HepG2 (cell line): ENCODE results near the gene ALDOA. TPM values are rescaled to one million over a fixed set of nuclear protein-coding genes. Genes with fewer than 3 reads are reported as not detected.

ENCODE experiments used
- AKAP8 ChIP-seq: sonication (generic); formaldehyde crosslinking; IDR thresholded peaks from 2 replicates; pipeline ENCODE4 v1.5.1; 2020; ENCODE audit warnings: mild to moderate bottlenecking, missing genetic modification reagents
- CBX1 ChIP-seq: IDR thresholded peaks from one replicate; pipeline ENCODE4 v1.6.1; 2016; ENCODE audit warnings: antibody characterized with exemption, low read depth
- CC2D1A ChIP-seq: sonication (generic); formaldehyde crosslinking; IDR thresholded peaks from 2 replicates; pipeline ENCODE4 v1.8.1; 2023; ENCODE audit warnings: mild to moderate bottlenecking, missing genetic modification reagents
- HHEX ChIP-seq: IDR thresholded peaks from 2 replicates; pipeline ENCODE4 v1.6.1; 2016; ENCODE audit warnings: control low read depth
- NFIB ChIP-seq: sonication (generic); formaldehyde crosslinking; IDR thresholded peaks from 2 replicates; pipeline ENCODE4 v1.9.0; 2021; ENCODE audit warnings: missing genetic modification reagents, mild to moderate bottlenecking, borderline replicate concordance
- PTBP1 ChIP-seq: fragments of 200-400 bp; formaldehyde crosslinking; IDR thresholded peaks from 2 replicates; pipeline ENCODE4 v1.6.1; 2018; ENCODE audit warnings: low read length, low read depth; ENCODE audit not compliant: poor library complexity, severe bottlenecking
- RFXAP ChIP-seq: sonication (generic); formaldehyde crosslinking; IDR thresholded peaks from 2 replicates; pipeline ENCODE4 v1.4.0; 2020; ENCODE audit warnings: missing genetic modification reagents, borderline replicate concordance
- SIX4 ChIP-seq: sonication (generic); formaldehyde crosslinking; IDR thresholded peaks from 2 replicates; pipeline ENCODE4 v1.4.0; 2020; ENCODE audit warnings: missing genetic modification reagents
- SKI ChIP-seq: fragments of 450-650 bp; IDR thresholded peaks from one replicate; pipeline ENCODE4 v1.6.1; 2018; ENCODE audit warnings: mild to moderate bottlenecking; ENCODE audit not compliant: partially characterized antibody
- SSRP1 ChIP-seq: IDR thresholded peaks from 2 replicates; pipeline ENCODE4 v1.6.1; 2016; ENCODE audit warnings: control low read depth
- ZFY ChIP-seq: sonication (generic); formaldehyde crosslinking; IDR thresholded peaks from 2 replicates; pipeline ENCODE4 v1.4.0; 2020; ENCODE audit warnings: missing genetic modification reagents
- ZNF44 ChIP-seq: sonication (generic); formaldehyde crosslinking; IDR thresholded peaks from 2 replicates; pipeline ENCODE4 v1.5.1; 2020; ENCODE audit warnings: mild to moderate bottlenecking, missing genetic modification reagents
- ZNF83 ChIP-seq: sonication (generic); formaldehyde crosslinking; IDR thresholded peaks from 2 replicates; pipeline ENCODE4 v1.4.0; 2020; ENCODE audit warnings: missing genetic modification reagents, mild to moderate bottlenecking, borderline replicate concordance
- polyA plus RNA-seq, 8 experiments: library from polyadenylated mRNA; depleted of rRNA in 3 of 8; stranded (reverse) in 7 of 8; unstranded in 1 of 8; fragments of >200 nt; fragmentation: Illumina TruSeq in 4 of 8; extraction: Trizol in 4 of 8; gene quantifications; 2 replicates each; pipeline versions ENCODE4 v1.2.1 to v1.2.3, GENCODE V29; 2011 to 2016; ENCODE audit warnings: low read depth in 4 of 8, missing spikeins in 1 of 8, mixed read lengths in 1 of 8; ENCODE audit not compliant: insufficient read depth in 1 of 8
- total RNA-seq, 5 experiments: library from RNA; depleted of rRNA; stranded (reverse); fragments of >200 nt; fragmentation: Illumina TruSeq; extraction: Trizol; gene quantifications; 2 replicates each; pipeline ENCODE4 v1.2.3, GENCODE V29; 2016; ENCODE audit warnings: low read depth in 1 of 5
- TF ChIP-seq, protein P1 (sequence below): sonication (generic); formaldehyde crosslinking; IDR thresholded peaks from 2 replicates; pipeline ENCODE4 v1.8.1; 2023; ENCODE audit warnings: mild to moderate bottlenecking, missing genetic modification reagents, borderline replicate concordance
- TF ChIP-seq, protein P2 (sequence below): IDR thresholded peaks from 2 replicates; pipeline ENCODE4 v1.4.0; 2020; ENCODE audit warnings: mild to moderate bottlenecking, missing genetic modification reagents
- TF ChIP-seq, protein P3 (sequence below): sonication (generic); formaldehyde crosslinking; IDR thresholded peaks from 2 replicates; pipeline ENCODE4 v1.4.0; 2020; ENCODE audit warnings: low read depth, mild to moderate bottlenecking, missing genetic modification reagents
- TF ChIP-seq, protein P4 (sequence below): sonication (generic); formaldehyde crosslinking; IDR thresholded peaks from 2 replicates; pipeline ENCODE4 v1.4.0; 2020; ENCODE audit warnings: mild to moderate bottlenecking, missing genetic modification reagents, borderline replicate concordance
- TF ChIP-seq, protein P5 (sequence below): sonication (generic); formaldehyde crosslinking; IDR thresholded peaks from 2 replicates; pipeline ENCODE4 v1.8.0; 2022; ENCODE audit warnings: mild to moderate bottlenecking, missing genetic modification reagents, moderate library complexity

Gene ALDOA
- total and polyA plus RNA-seq, 2 of the 13 experiments (the other 11 are each of a cell fraction or from before 2014, with no cell fraction given), result 925 to 1,884 TPM

DNA sequence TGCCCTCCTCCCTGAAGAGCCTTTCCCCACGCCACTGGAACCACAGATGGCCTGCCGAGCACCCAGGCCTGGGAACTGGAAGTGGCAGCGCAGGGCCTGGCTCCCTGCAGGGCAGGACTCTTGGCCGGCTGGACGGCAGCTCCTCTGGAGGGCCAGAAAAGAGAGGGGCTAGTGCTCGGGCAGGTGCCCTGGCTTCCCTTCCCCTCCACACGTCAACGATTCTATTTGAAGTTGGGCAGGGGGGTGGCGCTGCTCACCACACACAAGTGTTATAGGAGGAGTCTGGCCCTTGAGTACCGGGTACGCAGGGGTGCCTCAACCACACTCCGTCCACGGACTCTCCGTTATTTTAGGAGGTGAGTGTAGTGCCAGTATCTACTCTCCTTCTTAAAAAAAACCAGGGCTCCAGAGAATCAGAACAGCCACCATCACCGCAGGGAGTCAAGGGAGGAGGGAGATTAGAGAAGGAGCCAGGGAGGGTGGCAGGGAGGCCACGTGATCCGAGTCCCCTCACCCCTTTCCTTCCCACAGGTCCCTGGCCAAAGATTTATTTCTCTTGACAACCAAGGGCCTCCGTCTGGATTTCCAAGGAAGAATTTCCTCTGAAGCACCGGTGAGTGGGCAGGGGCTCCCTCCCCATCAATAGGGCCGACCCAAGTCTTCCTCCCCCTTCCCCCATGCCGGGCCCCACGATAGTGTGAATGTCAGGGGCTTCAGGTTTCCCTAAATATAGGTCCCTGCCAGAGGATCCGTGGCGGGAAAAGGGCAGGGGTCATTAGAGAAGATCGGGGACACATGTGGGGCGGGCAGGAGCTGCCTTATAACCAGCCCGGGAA lies 1.4 kb upstream of the ALDOA start (continued):
- TF ChIP-seq, protein P1, sequence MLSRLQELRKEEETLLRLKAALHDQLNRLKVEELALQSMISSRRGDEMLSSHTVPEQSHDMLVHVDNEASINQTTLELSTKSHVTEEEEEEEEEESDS, result no peak
- TF ChIP-seq ZNF44 (no peak), CBX1 (no peak), NFIB (CRISPR knock-in tag) (no peak), CC2D1A (CRISPR knock-in tag) (no peak), AKAP8 (CRISPR knock-in tag) (no peak), RFXAP (CRISPR knock-in tag) (0 out of 2 replicates have a peak, but pooled peaks have one; percentile 47), PTBP1 (peak; percentile 58), SSRP1 (0 out of 2 replicates have a peak, but pooled peaks have one; percentile 6), ZNF83 (CRISPR knock-in tag) (no peak), SIX4 (CRISPR knock-in tag) (no peak), SKI (no peak), ZFY (CRISPR knock-in tag) (peak; percentile 76), HHEX (CRISPR knock-in tag) (no peak)
- TF ChIP-seq, protein P2, sequence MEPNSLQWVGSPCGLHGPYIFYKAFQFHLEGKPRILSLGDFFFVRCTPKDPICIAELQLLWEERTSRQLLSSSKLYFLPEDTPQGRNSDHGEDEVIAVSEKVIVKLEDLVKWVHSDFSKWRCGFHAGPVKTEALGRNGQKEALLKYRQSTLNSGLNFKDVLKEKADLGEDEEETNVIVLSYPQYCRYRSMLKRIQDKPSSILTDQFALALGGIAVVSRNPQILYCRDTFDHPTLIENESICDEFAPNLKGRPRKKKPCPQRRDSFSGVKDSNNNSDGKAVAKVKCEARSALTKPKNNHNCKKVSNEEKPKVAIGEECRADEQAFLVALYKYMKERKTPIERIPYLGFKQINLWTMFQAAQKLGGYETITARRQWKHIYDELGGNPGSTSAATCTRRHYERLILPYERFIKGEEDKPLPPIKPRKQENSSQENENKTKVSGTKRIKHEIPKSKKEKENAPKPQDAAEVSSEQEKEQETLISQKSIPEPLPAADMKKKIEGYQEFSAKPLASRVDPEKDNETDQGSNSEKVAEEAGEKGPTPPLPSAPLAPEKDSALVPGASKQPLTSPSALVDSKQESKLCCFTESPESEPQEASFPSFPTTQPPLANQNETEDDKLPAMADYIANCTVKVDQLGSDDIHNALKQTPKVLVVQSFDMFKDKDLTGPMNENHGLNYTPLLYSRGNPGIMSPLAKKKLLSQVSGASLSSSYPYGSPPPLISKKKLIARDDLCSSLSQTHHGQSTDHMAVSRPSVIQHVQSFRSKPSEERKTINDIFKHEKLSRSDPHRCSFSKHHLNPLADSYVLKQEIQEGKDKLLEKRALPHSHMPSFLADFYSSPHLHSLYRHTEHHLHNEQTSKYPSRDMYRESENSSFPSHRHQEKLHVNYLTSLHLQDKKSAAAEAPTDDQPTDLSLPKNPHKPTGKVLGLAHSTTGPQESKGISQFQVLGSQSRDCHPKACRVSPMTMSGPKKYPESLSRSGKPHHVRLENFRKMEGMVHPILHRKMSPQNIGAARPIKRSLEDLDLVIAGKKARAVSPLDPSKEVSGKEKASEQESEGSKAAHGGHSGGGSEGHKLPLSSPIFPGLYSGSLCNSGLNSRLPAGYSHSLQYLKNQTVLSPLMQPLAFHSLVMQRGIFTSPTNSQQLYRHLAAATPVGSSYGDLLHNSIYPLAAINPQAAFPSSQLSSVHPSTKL (CRISPR knock-in tag), result peak; percentile 63
- TF ChIP-seq, protein P3, sequence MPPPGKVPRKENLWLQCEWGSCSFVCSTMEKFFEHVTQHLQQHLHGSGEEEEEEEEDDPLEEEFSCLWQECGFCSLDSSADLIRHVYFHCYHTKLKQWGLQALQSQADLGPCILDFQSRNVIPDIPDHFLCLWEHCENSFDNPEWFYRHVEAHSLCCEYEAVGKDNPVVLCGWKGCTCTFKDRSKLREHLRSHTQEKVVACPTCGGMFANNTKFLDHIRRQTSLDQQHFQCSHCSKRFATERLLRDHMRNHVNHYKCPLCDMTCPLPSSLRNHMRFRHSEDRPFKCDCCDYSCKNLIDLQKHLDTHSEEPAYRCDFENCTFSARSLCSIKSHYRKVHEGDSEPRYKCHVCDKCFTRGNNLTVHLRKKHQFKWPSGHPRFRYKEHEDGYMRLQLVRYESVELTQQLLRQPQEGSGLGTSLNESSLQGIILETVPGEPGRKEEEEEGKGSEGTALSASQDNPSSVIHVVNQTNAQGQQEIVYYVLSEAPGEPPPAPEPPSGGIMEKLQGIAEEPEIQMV (CRISPR knock-in tag), result no peak; the same call in 1 of the 2 replicates
- TF ChIP-seq, protein P4, sequence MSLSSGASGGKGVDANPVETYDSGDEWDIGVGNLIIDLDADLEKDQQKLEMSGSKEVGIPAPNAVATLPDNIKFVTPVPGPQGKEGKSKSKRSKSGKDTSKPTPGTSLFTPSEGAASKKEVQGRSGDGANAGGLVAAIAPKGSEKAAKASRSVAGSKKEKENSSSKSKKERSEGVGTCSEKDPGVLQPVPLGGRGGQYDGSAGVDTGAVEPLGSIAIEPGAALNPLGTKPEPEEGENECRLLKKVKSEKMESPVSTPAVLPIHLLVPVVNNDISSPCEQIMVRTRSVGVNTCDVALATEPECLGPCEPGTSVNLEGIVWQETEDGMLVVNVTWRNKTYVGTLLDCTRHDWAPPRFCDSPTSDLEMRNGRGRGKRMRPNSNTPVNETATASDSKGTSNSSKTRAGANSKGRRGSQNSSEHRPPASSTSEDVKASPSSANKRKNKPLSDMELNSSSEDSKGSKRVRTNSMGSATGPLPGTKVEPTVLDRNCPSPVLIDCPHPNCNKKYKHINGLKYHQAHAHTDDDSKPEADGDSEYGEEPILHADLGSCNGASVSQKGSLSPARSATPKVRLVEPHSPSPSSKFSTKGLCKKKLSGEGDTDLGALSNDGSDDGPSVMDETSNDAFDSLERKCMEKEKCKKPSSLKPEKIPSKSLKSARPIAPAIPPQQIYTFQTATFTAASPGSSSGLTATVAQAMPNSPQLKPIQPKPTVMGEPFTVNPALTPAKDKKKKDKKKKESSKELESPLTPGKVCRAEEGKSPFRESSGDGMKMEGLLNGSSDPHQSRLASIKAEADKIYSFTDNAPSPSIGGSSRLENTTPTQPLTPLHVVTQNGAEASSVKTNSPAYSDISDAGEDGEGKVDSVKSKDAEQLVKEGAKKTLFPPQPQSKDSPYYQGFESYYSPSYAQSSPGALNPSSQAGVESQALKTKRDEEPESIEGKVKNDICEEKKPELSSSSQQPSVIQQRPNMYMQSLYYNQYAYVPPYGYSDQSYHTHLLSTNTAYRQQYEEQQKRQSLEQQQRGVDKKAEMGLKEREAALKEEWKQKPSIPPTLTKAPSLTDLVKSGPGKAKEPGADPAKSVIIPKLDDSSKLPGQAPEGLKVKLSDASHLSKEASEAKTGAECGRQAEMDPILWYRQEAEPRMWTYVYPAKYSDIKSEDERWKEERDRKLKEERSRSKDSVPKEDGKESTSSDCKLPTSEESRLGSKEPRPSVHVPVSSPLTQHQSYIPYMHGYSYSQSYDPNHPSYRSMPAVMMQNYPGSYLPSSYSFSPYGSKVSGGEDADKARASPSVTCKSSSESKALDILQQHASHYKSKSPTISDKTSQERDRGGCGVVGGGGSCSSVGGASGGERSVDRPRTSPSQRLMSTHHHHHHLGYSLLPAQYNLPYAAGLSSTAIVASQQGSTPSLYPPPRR (CRISPR knock-in tag), result peak; percentile 27; the same call in 1 of the 2 replicates
- TF ChIP-seq, protein P5, sequence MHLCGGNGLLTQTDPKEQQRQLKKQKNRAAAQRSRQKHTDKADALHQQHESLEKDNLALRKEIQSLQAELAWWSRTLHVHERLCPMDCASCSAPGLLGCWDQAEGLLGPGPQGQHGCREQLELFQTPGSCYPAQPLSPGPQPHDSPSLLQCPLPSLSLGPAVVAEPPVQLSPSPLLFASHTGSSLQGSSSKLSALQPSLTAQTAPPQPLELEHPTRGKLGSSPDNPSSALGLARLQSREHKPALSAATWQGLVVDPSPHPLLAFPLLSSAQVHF, result no peak
